CD4-positive, alpha-beta T cell treated with Interferon gamma for 1 hour (primary cell): ENCODE measurements around the gene ACSF3.

ENCODE experiments used
- DNase-seq: peaks from one replicate; pipeline ENCODE4 v3.0.0-alpha.2; 2020

Gene ACSF3

DNA sequence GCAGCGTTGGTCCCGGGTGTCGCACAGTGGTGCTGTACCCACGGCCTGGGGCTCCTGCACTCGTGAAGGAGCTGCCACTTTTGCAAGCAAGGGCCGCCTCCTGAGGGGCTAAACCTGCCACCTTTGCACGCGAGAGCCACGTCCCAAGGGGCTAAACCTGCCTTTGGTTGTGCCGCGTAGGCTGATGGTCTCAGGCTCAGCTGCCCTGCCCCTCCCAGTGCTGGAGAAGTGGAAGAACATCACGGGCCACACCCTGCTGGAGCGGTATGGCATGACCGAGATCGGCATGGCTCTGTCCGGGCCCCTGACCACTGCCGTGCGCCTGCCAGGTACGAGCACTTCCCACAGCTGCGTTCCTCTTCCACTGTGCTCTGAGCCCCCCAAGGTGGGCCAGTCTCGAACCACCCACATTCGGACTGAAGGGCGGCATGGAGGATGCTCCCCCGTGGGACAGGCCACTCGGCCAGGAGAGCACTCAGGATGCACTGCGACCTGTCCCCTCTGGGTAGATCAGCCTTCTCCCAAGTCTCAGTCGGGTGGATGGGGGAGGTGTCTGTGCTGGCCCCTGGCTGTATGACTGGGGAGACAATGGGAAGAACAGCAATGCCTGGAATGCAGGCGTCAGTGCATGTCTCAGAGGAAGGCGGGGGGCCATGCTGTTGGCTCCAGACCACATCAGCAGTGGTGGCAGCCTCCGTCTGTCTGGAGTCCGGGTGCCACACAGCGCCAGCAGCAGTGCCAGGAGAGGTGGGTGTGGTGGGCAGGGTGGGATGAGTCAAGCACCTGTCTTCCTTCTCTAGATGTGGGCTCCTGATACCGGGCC, 20.7 kb downstream of the ACSF3 start:
- DNase-seq, result no peak

DNA sequence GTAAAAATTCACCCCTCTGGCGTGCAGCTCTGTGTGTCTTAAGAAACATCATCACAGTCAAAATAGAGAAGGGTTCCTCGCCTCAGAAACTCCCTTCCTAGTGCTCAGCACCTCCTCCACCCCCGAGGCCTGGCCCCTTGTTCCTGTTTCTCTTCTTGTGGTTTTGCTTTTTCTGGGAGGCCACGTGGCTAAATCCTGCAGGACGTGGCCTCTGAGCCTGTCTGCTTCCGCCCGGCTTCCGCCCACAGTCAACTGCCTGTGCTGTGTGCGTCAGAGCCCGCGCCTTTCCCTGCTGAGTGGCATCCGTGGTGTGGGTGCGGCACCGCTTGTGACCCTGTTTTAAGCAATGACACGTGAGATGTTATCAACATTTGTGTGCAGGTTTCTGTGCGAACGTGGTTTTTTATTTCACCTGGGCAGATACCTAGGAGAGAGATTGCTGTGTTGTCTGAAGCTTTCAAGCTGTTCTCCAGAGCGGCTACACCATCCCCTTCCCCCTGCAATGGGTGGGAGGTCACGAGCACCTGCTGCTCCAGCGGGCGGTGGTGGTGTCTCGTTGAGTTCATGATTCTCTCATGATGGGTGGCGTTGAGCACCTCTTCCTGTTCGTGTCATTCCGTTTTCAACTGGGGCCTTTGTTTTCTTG, 21.7 kb downstream of the ACSF3 start:
- peak; percentile 96 for DNase-seq

DNA sequence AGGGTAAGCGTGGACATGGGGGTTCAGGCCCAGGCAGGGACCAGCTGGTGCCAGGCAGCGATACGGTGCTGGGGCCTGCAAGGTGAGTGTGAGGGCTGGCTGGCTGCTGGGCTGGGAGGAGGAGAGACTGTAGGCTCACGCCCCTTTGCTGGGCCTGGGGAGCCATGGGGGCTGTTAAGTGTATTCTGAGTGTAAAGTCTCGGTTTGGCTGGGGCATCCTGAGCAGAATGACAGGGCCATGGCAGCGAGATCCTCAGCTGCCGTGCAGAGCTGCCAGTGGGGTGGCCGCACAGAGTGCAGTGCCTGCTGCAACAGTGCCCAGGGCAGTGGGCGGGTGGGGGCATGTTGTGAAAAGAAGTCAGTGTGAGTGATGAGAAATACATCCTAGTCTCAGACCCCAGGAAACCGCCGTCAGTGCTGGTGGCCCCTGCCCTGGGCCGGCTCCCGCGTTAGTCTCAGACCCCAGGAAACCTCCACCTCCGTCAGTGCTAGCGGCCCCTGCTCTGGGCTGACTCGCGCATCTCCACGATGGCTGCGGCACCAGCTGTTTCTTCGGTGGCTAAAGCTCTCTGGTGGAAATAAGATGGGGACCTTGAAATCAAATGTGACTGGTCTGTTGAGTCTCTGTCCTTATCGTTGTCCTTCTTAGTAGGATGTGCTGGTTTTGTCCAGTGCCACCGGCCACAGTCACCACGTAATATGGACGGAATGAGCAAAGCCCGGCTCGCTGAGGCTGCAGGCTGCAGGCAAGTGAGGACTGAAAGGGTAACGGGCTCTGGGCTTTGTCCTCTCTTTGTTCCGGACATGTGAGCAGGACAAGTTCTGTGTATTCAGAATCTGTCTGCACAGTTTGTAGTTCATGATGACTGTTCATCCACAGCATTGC, 22.9 kb downstream of the ACSF3 start:
- no peak for DNase-seq

DNA sequence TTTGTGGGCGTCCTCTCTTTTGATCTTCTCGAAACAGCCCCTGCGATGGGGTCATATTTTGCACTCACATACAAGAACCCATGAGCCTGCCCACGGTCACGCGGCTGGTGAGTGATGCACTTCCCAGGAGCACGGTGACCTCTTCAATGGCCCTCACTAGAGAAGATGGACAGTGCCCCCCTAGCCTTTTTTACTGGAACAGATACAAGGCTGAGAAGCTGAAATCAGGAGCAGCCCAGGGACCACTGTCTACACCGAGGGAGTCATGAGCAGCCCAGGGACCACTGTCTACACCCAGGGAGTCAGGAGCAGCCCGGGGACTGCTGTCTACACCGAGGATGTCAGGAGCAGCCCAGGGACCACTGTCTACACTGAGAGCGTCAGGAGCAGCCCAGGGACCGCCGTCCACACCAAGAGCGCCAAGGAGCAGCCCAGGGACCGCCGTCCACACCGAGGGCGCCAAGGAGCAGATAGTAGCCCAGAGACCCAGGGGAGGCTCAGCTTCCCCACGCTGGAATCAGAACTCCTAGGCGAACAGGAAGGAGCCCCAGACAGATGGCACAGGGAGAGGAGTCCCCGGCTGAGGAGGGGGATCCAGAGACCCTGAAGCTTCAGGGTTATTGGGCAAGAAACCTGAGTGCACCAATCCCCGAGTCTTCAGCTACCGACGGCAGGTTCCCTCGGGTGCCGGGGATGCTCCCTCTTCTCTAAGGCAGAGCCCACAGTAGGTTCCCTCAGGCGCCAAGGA, 23.7 kb downstream of the ACSF3 start:
- DNase-seq, result no peak

DNA sequence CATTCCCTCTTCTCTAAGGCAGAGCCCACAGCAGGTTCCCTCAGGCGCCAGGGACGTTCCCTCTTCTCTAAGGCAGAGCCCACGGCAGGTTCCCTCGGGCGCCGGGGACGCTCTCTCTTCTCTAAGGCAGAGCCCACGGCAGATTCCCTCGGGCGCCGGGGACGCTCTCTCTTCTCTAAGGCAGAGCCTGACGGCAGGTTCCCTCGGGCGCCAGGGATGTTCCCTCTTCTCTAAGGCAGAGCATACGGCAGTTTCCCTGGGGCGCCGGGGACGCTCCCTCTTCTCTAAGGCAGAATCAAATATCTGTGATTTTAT, 24.3 kb downstream of the ACSF3 start:
- no peak for DNase-seq

DNA sequence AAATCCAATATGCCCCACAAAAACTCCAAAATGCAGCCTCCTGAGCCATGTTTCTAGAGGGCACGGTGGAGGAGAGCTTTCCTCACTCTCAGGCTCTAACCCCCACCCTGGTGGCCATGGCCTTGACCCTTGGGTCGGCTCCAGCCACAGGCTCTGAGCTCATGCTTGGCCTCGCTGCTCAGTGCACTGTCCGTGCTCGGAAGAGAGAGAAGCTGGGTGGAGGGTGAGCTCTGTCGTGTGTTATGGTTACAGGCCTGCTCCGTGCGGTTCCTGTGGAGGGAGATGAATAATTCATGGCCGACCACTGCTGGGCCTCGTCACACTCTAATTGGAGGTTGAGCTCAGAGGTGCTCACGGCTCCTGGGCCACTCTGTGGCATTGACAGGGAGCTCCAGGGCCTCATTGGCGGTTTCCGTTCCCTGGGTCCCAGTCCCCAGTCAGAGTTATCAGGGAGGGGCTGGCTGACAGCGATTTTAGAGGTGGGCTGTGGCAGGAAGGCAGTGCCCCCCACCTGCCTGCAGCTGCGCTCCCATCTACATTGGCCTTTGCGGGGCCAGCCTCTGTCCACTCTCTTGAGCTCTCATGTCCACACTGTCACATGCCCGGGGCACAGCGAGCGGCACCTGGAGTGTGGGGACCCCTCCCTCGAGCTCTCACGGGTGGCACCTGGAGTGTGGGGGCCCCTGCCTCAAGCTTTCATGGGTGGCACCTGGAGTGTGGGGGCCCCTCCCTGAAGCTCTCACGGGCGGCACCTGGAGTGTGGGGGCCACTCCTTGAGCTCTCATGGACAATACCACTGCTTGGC, 24.9 kb downstream of the ACSF3 start:
- no peak for DNase-seq

DNA sequence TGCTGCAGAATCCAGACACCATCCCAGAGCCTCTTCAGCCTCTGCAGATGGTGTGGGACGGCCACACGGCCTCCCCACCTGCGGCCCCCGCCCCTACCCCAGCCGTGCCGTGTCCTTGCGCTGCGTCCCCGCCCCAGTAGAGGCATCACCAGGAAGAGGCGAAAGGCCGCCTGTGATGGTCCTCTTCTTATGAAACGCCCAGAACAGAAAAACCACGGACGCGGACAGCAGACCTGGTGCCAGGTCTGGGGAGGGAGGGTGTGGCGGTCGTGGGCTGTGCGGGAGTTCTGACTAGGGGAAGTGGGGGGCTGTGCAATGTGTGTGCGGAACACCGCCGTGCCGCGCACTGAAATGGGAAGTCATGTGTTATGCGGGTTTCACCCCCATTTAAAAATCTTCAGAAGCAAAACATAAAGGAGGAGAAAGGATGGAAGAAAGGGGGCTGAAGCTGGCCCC, 25.5 kb downstream of the ACSF3 start:
- no peak for DNase-seq

DNA sequence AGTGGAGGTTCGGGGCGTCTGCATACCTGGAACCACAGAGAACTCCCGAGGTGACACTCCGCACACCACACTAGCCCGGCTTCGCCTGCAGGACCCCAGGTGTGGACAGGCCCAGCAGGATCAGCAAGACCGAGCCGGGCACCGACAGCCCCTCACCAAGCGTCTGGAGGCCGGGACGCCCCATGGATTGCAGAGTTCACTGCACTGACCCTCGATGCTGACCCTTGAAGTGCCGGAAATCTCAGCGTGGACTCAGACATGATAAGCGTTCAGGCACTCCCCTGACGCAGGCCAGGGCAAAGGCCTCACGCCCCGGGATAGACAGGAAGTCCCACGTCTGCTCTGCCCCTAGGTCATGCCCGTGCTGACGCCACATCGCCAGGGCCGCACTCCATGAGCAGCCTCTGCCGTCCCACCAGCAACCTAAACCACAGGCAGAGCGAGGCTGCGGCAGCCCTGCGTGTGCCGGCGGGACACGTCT, 26.0 kb downstream of the ACSF3 start:
- DNase-seq, result no peak

DNA sequence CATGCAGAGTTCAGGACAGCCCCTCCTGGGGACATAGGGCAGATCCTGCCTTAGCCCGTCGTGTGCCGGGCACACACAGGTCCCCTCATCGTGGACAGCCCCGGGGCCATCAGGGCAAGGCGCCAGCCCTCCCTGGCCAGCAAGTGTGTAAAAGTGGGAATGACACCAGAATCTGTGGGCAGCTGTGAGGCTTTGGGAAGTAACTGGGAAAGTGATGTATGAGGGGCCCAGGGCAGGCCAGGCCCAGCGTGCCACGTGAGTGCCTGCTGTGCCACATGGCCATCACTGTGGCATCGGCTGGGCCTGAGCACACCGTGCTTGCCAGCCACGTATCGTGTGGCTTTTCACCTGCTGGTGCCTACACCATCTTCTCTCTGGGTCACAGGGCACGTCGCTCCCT, 26.6 kb downstream of the ACSF3 start:
- no peak for DNase-seq

DNA sequence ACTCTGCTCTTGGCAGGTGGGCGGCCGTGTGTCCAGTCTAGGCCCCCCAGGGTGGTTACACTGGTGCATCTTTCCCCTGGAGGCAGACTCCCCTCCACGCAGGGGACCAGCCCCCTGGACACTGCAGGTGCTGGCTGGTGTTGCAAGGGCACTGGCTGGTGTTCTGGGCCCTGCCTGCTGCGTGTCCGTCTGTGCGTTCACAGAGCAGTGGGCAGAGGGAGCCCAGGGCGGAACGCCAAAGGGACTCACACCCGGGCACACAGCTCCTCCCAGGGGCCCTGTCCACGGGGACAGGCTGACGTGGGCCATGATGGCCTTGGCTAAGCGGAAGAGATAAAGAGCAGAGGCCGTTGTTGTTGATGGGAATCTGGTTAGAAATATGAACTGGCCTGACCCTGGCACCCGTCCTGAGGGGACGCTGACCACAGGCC, 27.3 kb downstream of the ACSF3 start:
- DNase-seq, result no peak

DNA sequence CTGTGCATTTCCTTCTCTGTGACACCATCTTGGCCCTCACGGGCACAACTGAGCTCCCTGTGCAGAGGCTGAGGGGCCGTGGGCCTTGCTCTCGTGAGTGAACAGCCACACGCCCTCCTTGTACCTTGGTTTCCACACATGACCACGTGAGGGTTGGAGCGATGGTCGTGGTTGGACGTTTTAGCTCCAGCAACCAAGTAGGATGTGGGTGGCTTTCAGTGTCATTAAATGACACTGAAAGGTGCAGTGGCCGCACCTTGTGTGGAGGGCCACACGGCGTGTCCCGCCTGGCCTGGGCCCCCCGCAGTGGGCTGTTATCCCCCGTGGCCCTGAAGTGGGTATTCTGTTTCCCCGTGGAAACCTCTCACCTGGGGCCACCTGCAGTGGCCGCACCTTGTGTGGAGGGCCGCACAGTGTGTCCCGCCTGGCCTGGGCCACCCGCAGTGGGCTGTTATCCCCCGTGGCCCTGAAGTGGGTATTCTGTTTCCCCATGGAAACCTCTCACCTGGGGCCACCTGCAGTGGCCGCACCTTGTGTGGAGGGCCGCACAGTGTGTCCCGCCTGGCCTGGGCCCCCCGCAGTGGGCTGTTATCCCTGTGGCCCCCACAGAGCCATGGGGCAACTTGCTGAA, 28.2 kb downstream of the ACSF3 start:
- DNase-seq, result no peak

DNA sequence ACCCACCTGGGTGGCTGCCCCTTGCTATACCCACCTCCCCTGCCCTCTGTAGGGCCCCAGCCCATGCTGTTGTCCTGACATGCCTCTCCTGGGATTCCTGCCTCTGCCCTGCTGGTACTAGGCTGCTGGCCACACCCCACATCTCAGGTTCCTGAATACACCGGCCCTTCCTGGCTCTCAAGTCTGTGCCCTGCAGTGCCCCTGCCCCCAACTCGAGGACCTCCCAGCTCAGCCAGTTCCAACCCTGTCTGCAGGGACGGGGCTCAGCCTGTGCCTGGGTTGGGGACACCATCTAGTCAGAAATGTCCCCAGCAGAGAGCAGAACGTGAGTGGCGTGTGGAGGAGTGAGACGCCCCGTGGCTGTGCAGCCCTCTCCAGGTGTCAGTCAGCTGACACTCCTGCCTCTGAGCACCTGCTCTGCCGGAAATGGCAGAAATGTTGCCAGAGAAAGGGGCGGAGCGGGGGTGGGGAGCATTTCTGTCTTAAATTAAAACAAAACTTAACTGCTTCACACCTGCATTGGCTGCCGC, 28.7 kb downstream of the ACSF3 start:
- DNase-seq, result peak; percentile 75

DNA sequence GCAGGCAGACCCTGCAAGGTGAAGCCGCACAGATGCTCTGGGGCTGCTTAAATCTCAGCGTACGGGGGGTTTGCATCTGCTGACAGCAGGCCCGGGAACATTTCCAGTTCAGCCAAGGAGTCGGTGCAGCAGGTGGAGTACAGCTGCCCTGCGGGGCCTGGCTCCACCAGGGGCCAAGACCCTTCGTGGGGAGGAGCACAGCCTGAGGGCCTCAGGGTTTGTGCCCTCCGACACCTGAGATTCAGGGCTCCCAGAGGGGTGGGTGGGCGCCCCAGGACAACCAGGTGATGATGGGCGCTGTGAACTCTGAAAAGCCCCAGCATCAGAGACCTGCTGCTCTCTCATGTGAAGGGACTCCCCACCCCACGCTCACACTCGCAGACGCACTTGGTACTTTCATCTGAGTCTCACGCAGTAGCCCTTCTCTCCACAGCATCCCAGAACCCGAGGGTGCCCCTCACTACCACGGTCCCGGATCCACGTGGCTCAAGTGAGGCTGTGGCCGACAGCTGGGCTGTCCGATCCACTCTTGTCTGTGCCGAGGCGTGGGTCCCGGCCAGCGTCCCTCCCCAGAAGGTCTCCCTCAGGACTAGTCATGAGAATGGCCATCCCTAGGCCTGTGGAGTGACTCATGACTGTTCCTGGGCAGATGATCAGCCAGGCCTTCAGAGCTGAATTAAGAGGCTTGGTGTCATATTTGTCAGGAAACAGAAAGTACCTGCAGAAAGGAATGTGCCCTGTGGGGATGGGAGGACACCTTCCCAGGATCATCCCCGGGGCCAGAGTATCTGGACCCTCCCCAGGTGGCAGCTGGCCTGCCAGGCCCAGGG, 29.6 kb downstream of the ACSF3 start:
- DNase-seq, result no peak

DNA sequence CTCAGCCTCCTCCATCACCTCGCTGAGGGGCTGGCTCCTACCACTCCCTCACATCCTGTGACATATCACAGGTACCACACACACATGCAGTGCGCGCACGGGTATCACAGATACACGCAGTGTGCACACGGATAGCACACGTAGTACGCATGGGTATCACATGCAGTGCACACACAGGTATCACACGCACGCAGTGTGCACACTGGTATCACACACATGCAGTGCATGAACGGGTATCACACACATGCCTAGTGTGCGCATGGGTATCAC, 30.1 kb downstream of the ACSF3 start:
- DNase-seq, result no peak

DNA sequence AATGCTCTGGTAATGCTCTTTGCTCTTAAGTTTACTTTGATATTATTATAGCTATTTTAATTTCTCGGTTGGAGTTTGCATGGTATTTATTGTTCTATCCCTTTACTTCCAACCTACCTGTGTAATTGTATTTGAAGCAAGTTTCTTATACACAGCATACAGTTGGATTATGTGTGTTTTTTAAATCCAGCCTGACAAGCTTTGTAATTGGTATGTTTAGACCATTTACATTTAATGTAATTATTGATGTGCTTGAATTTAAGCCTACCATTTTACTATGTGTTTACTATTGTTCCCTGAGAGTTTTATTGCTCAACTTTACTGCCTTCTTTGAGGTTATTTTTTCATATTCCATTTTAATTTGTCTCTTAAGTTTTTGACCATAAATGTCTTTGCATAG, 35.7 kb downstream of the ACSF3 start:
- no peak for DNase-seq

DNA sequence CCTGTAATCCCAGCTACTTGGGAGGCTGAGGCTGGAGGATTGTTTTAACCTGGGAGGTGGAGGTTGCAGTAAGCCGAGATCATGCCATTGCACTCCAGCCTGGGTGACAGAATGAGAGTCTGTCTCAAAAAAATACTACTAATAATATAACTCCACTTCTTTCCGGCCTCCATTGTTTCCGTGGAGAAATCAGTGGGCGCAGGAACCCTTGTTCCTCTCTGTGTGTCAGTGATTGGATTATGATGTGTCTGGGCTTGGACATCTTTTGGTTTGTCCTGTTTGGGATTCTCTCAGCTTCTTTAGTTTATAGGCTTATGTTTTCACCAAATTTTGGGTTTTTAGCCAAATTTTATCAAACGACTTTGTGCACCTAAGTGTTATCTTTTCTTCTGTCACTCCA, 36.8 kb downstream of the ACSF3 start:
- DNase-seq, result no peak

DNA sequence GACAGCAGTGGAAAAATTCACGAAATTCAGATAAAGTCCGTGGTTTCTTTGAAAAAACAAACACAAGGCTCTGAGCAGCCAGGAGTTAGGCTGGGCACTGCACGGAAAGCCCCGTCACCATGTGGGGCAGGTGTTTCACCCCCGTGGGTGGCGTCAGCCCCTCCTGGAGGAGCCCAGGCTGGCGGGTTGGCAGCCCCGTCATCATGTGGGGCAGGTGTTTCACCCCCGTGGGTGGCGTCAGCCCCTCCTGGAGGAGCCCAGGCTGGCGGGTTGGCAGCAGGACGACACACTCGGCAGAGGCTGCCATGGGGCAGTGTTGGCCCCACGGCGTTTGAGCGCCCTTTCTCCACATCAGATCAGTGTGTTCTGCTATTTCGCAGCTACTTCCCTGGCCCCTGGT, 38.1 kb downstream of the ACSF3 start:
- no peak for DNase-seq

DNA sequence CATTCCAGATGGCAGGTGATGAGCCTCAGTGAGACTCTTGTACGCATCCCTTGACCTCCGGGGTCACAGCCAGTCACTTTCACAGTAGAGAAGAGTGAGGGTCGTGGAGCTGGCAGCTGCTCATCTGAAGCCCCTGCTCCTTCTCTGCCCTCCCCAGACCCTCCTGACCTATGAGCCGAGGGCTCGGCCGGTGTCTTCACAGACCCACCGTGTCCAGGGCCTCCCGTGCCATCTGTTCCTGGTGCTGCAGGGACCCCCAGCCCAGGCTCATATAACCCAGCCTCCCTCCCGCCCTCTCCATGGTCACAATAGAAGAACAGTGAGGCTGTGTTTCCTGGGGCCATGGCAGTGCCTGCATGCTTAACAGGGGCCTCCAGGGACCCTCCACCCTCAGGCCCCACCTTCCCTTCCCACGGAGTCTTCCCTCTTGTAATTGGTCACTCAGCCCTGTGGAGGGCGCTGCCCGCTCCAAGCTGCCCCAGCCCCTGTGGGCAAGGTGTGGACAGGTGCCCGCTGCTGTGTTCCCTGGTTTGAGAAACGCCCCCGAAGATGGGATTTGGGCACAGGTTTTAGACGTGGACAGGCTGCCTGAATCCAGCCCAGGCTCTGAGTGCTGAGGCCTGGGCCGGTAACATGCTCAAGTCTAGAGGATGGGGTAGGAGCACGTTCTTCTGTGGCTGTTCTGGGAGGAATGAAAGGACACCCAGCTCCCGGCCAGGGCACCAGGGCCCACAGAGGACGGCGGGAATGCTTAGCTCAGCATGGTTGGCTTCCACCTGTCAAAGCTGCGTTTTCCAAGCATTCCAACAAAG, 38.7 kb downstream of the ACSF3 start:
- DNase-seq, result no peak

DNA sequence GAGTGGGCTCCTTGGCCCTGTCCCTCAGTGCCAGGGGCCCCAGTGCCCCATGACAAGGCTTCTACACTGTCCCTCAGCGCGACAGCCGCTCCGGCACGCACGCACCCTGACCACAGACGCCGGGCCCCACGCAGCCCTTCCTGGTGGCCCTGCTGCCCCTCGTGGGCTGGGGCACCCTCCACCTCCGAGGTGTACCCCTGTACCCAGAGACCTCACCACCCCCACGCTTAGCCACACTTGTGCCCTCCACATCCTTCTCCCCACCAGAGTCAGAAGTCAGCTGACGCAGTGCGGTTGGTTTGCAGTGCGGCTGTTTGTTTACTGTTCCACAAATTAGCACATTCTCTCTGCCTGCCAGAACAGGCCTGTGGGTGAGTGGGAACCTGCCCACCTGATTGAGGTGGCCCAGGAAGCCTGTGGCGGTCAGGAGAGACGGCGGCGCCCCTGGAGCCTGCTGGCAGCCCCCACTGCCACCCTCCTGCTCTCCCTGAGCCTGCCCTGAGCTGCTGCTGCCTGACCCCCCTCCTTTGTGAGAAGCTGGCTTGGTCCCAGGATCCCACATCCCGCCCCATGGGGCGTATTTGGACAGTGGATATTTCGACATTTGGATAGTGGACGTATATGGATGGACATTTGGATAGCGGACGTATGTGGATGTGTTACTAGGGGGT, 39.9 kb downstream of the ACSF3 start:
- no peak for DNase-seq
